GM06990 (cell line): ENCODE data around the gene TSPAN9.

ENCODE experiments used
- DNase-seq: peaks from one replicate; pipeline ENCODE4 v3.0.0-alpha.2; 2011; ENCODE audit not compliant: insufficient read length; ENCODE audit errors: extremely low read depth
- H3K27me3 ChIP-seq: replicated peaks from 2 replicates; pipeline ENCODE4 v1.6.0; 2011; ENCODE audit warnings: low read length; ENCODE audit not compliant: control insufficient read depth, insufficient read depth
- H3K36me3 ChIP-seq: 2 replicates; pipeline ENCODE4 v1.5.1; 2011; ENCODE audit warnings: low read length; ENCODE audit not compliant: control insufficient read depth, insufficient read depth
- H3K4me3 ChIP-seq: replicated peaks from 2 replicates; pipeline ENCODE4 v1.5.1; 2011; ENCODE audit warnings: low read depth, mild to moderate bottlenecking, control low read depth, low read length
- CTCF ChIP-seq: IDR thresholded peaks from 2 replicates; pipeline ENCODE4 v1.5.1; 2011; ENCODE audit warnings: low read length, control low read depth, mild to moderate bottlenecking, inconsistent platforms; ENCODE audit not compliant: insufficient read depth, poor library complexity, severe bottlenecking

TSPAN9 gene

GRCh38 chr12:3215410-3215975 lies 138.3 kb downstream of the TSPAN9 start:
- Histone ChIP-seq H3K27me3 (no peaks in the 10 kb centered on the region), H3K4me3 (no peak overlapping the region), H3K36me3 (no peaks in the 10 kb centered on the region)
- TF ChIP-seq CTCF: no peak
- DNase-seq: no peak

- no peak for TF ChIP-seq CTCF
- DNase-seq: no peak
Measured at GRCh38 chr12:3216097-3216496, 138.9 kb downstream of the TSPAN9 start.

GRCh38 chr12:3216726-3217682 lies 139.8 kb downstream of the TSPAN9 start:
- Histone ChIP-seq H3K27me3 (no peaks in the 10 kb centered on the region), H3K36me3 (no peaks in the 10 kb centered on the region), H3K4me3 (no peak overlapping the region)
- no peak for TF ChIP-seq CTCF
- no peak for DNase-seq

More at GRCh38 chr12:3216097-3216496, 138.9 kb downstream of the TSPAN9 start:
- H3K27me3 ChIP-seq: no peaks in the 10 kb centered on the region
- H3K36me3 ChIP-seq: no peaks in the 10 kb centered on the region
- H3K4me3 ChIP-seq: no peak overlapping the region

- DNase-seq: no peak
- Histone ChIP-seq H3K4me3 (no peak overlapping the region), H3K27me3 (no peaks in the 10 kb centered on the region), H3K36me3 (no peaks in the 10 kb centered on the region)
- no peak for TF ChIP-seq CTCF
Measured at GRCh38 chr12:3217683-3218079, 140.5 kb downstream of the TSPAN9 start.

- Histone ChIP-seq H3K27me3 (no peaks in the 10 kb centered on the region), H3K4me3 (no peak overlapping the region), H3K36me3 (no peaks in the 10 kb centered on the region)
- TF ChIP-seq CTCF: no peak
- DNase-seq: no peak
Measured at GRCh38 chr12:3218228-3219171, 141.3 kb downstream of the TSPAN9 start.
